Sigmoid colon (tissue), 7 donors: ENCODE results near the gene HMCN1. TPM values are rescaled to one million over a fixed set of nuclear protein-coding genes. Genes with fewer than 3 reads are reported as not detected.

ENCODE experiments used
- DNase-seq: peaks from one replicate; pipeline ENCODE4 v3.0.0-alpha.2; 2019
- H3K27ac ChIP-seq, 4 donors: fragments of 200-600 bp; sonication (generic); one replicate each; pipeline ENCODE4 v1.5.1; 2016 to 2019; ENCODE audit warnings: mild to moderate bottlenecking in 1 of 4
- H3K27me3 ChIP-seq, 3 donors: fragments of 200-600 bp; sonication (generic); one replicate each; pipeline ENCODE4 v1.5.1; 2019; ENCODE audit warnings: mild to moderate bottlenecking in 1 of 3
- H3K36me3 ChIP-seq, 4 donors: fragments of 200-600 bp; sonication (generic); one replicate each; pipeline ENCODE4 v1.5.1; 2016 to 2019
- H3K4me1 ChIP-seq, 4 donors: fragments of 200-600 bp; sonication (generic); one replicate each; pipeline ENCODE4 v1.5.1; 2017 to 2019
- H3K4me3 ChIP-seq, 4 donors: fragments of 200-600 bp; sonication (generic); one replicate each; pipeline ENCODE4 v1.5.1; 2017 to 2019; ENCODE audit warnings: mild to moderate bottlenecking in 2 of 4, moderate library complexity in 1 of 4
- H3K9me3 ChIP-seq, 4 donors: fragments of 200-600 bp in 3 of 4; sonication (generic) in 3 of 4; one replicate each; pipeline versions ENCODE4 v1.5.1 to v1.6.1; 2013 to 2019
- EP300 ChIP-seq, 4 donors: sonication (generic); formaldehyde crosslinking; IDR thresholded peaks; one replicate each; pipeline ENCODE4 v1.6.1; 2017; ENCODE audit warnings: antibody characterized with exemption in 4 of 4
- POLR2A ChIP-seq, 2 donors: fragments of 450-650 bp; IDR thresholded peaks; one replicate each; pipeline ENCODE4 v1.6.1; 2016; ENCODE audit warnings: antibody characterized with exemption in 2 of 2, mild to moderate bottlenecking in 2 of 2, moderate library complexity in 2 of 2
- POLR2AphosphoS5 ChIP-seq, 4 donors: sonication (generic); formaldehyde crosslinking; IDR thresholded peaks; one replicate each; pipeline ENCODE4 v1.6.1; 2017; ENCODE audit warnings: antibody characterized with exemption in 4 of 4
- WGBS, 2 donors: extraction: QIAGEN DNeasy Blood & Tissue Kit; methylation state at CpG; one replicate each; pipeline ENCODE4 v1.1.7; 2013; 5-methylcytosine and 5-hydroxymethylcytosine counted together
- intact Hi-C: fragments of 100-400 bp; cut with DNase I; formaldehyde crosslinking; loops from one replicate; pipeline ENCODE4 v1.15.1; 2023
- polyA plus RNA-seq, 3 donors: library from polyadenylated mRNA; stranded (reverse); fragments of 200-250 nt; gene quantifications; one replicate each; pipeline ENCODE4 v1.2.3, GENCODE V29; 2013
- total RNA-seq, 4 donors: library from RNA; depleted of rRNA; stranded (reverse); fragments of >200 nt; gene quantifications; one replicate each; pipeline ENCODE4 v1.1.0, GENCODE V29; 2016
- TF ChIP-seq, protein P1 (sequence below), 4 experiments: fragments of 450-650 bp in 3 of 4; fragments of 200-600 bp in 1 of 4; IDR thresholded peaks; one replicate each; pipeline ENCODE4 v1.5.1; 2016 to 2019; ENCODE audit warnings: antibody characterized with exemption in 4 of 4, mild to moderate bottlenecking in 3 of 4, moderate library complexity in 2 of 4
- donor health status: healthy with polysubstance abuse.
- donor health status: Bipolar disorder and iron deficiency.
- donor health status: healthy.

Gene HMCN1
- total and polyA plus RNA-seq, 7 donors = under 0.01 to 22.7 (median 6.7) TPM

DNA sequence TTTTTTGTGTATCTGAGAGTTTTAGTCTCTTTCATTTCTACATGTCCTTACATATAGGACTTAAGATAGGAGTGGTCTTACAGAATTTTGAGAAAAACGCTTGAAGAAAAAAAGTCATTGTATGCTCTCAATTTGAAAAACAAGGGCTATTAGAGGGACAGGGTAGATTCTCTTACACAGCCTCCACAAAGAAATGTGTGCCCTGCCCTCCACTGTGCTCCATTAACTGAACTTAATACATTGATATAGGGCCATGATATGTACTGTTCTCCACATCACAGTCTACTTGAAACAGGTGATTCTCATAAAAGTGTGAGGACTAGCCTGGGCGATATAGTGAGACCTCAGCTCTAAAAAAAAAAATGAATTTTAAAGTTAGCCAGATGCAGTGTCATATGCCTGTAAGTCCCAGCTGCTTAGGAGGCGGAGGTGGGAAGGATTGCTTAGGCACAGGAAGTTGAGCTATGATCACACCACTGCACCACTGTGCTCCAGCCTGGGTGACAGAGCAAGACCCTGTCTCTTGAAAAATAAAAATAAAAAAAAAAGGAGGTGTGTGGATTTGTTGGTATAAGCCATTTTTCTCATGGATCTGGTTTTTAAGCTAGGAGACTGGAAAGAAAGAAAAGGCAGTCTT, 77.0 kb downstream of the HMCN1 start:
- DNase-seq = peak; percentile 61
- TF ChIP-seq EP300 (IDR thresholded peaks at IDR 0.05) (no peak), POLR2AphosphoS5 (IDR thresholded peaks at IDR 0.05) (no peak), POLR2A (IDR thresholded peaks at IDR 0.05) (no peak)
- TF ChIP-seq, protein P1, sequence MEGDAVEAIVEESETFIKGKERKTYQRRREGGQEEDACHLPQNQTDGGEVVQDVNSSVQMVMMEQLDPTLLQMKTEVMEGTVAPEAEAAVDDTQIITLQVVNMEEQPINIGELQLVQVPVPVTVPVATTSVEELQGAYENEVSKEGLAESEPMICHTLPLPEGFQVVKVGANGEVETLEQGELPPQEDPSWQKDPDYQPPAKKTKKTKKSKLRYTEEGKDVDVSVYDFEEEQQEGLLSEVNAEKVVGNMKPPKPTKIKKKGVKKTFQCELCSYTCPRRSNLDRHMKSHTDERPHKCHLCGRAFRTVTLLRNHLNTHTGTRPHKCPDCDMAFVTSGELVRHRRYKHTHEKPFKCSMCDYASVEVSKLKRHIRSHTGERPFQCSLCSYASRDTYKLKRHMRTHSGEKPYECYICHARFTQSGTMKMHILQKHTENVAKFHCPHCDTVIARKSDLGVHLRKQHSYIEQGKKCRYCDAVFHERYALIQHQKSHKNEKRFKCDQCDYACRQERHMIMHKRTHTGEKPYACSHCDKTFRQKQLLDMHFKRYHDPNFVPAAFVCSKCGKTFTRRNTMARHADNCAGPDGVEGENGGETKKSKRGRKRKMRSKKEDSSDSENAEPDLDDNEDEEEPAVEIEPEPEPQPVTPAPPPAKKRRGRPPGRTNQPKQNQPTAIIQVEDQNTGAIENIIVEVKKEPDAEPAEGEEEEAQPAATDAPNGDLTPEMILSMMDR (IDR thresholded peaks at IDR 0.05) = no peak
- Histone ChIP-seq H3K27ac (no peak overlapping the region), H3K27me3 (no peaks in the 10 kb centered on the region), H3K9me3 (no peaks in the 10 kb centered on the region), H3K36me3 (no peaks in the 10 kb centered on the region), H3K4me1 (no peaks in the 10 kb centered on the region), H3K4me3 (no peak overlapping the region)
- 77 to 84% methylated on average over 3 of the region's 3 CpGs for WGBS, 2 donors
- intact Hi-C loops = loop anchor here (5.0 kb wide), 1 partner anchor 401 kb away; no protein-coding TSS in a partner anchor

DNA sequence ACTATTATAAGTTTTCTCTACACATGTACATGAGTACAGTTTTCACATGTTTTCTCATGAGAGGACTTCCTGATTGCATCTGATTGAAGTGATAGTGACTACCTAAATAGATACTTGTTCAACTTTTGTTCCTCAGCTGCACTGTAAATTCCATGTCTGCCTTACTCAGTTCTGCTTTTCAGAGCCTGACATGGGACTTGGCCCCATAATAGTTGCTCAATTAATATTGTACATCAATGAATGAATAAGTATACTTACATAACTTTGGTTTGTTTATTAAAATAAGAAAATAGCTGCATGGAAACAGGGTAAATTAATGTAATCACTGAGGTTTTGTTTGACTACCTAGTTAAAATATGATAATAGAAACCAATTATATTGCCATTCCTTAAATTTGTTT, 78.7 kb downstream of the HMCN1 start:
- Histone ChIP-seq H3K27ac (no peak overlapping the region), H3K36me3 (no peaks in the 10 kb centered on the region), H3K4me3 (no peak overlapping the region), H3K9me3 (no peaks in the 10 kb centered on the region), H3K27me3 (no peaks in the 10 kb centered on the region), H3K4me1 (no peaks in the 10 kb centered on the region)
- intact Hi-C loops = loop anchor here (5.0 kb wide), 1 partner anchor 399 kb away; no protein-coding TSS in a partner anchor
- DNase-seq = no peak
- TF ChIP-seq, protein P1 (IDR thresholded peaks at IDR 0.05) = no peak
- TF ChIP-seq POLR2A (IDR thresholded peaks at IDR 0.05) (no peak), EP300 (IDR thresholded peaks at IDR 0.05) (no peak), POLR2AphosphoS5 (IDR thresholded peaks at IDR 0.05) (no peak)

DNA sequence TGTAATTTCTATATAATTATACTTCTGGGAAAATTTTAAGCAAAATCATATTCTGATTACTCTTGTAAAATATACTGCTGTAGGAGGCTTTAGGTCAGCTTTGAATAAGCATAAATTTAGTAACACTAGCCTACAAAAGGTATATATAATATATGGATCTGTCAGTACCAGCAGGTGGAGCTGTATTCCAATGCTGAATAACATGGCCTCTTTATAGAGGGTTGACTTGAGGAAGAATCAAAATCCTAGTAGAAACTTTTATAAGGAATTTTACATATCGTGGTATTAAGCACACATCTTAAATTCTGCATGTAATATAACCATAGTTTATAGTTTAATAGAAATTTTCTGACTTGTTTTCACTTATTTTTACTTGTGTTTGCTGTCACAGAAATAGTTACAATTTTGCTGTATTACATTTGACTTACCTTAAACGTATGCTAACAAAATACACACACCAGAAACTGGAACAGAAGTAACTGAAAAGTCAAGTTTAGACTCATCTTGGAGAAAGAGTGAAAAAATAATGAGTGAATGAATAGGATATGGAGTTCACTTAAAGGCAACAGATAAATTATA, 79.3 kb downstream of the HMCN1 start:
- Histone ChIP-seq H3K27me3 (no peaks in the 10 kb centered on the region), H3K27ac (no peak overlapping the region), H3K36me3 (no peaks in the 10 kb centered on the region), H3K9me3 (no peaks in the 10 kb centered on the region), H3K4me3 (no peak overlapping the region), H3K4me1 (no peaks in the 10 kb centered on the region)
- TF ChIP-seq, protein P1 (IDR thresholded peaks at IDR 0.05) = peak in 2 of 4 experiments; percentile 24 to 30
- no peak for TF ChIP-seq POLR2A (IDR thresholded peaks at IDR 0.05)
- no peak for DNase-seq
- intact Hi-C loops = loop anchor here (5.0 kb wide), 1 partner anchor 399 kb away; no protein-coding TSS in a partner anchor
- 51 to 71% methylated on average over 2 of the region's 2 CpGs for WGBS, 2 donors

DNA sequence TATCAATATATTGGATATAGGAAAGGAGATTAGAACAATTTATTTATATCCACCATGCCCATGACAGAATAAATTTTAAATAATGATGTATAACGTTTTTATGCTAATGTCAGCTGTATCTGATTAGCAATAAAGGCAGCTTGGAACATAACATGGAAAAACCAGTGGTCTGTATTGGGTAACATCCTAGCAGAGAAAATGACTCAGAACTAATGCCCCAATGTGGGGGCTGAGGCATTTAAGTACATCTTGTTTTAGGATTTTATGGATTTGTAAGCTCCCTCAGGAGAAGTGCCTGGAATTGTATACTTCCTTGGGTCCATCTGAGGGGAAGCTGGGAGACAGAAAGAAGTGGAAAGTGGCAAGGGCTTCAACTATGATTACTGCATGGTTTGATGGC, 82.3 kb downstream of the HMCN1 start:
- no peak for DNase-seq
- Histone ChIP-seq H3K36me3 (no peaks in the 10 kb centered on the region), H3K4me3 (no peak overlapping the region), H3K4me1 (no peaks in the 10 kb centered on the region), H3K27ac (no peak overlapping the region), H3K27me3 (no peaks in the 10 kb centered on the region), H3K9me3 (no peaks in the 10 kb centered on the region)
- intact Hi-C loops = no loop called here
- WGBS, 2 donors = 67 to 71% methylated on average over 1 of the region's 1 CpG
- no peak for TF ChIP-seq POLR2AphosphoS5 (IDR thresholded peaks at IDR 0.05)

DNA sequence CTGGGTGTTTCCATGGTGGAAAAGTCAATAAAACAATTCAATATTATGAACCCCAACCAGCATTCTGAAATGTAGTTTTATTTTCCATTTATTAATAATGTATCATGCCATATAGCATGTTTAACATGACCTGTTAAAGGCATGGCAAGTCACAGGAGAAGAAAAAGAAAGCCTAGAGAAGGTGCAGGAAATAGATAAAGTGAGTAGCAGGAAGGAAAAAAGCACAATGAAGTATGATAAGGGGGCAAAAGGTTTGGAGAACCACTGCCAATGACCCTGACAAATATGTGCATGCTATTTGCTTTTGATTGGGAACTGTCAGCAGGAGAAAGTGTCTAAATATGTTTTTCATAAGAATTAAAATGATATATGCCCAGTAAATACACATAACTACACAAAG, 85.6 kb downstream of the HMCN1 start:
- TF ChIP-seq EP300 (IDR thresholded peaks at IDR 0.05) = no peak
- TF ChIP-seq POLR2AphosphoS5 (IDR thresholded peaks at IDR 0.05) = no peak
- no peak for TF ChIP-seq POLR2A (IDR thresholded peaks at IDR 0.05)
- TF ChIP-seq, protein P1 (IDR thresholded peaks at IDR 0.05) = no peak
- no peaks in the 10 kb centered on the region for H3K4me1 ChIP-seq
- H3K4me3 ChIP-seq = no peak overlapping the region
- no peak overlapping the region for H3K27ac ChIP-seq
- no peak for DNase-seq
- no peaks in the 10 kb centered on the region for H3K36me3 ChIP-seq
- H3K9me3 ChIP-seq = no peaks in the 10 kb centered on the region
- H3K27me3 ChIP-seq = no peaks in the 10 kb centered on the region
- intact Hi-C loops = no loop called here
